GM08714 (cell line): Measurements from ENCODE around the gene ALKBH8.
"Not testable (repeated sequence)": the region's sequence is repeated elsewhere in the genome, so short reads cannot be mapped to it uniquely, and the experiment has no call there.

Experiments
- H3K4me3 ChIP-seq: fragments of 200-500 bp; sonication (Bioruptor generic); 2 replicates; pipeline ENCODE4 v1.5.1; 2014; ENCODE audit warnings: mild to moderate bottlenecking, low read length, inconsistent platforms
- ZNF274 ChIP-seq: IDR thresholded peaks from 2 replicates; pipeline ENCODE4 v1.6.1; 2012; ENCODE audit warnings: mild to moderate bottlenecking, low read depth, low read length

Gene ALKBH8

GRCh38 chr11:107562647-107563208 lies 2.8 kb downstream of the ALKBH8 start:
- no peak for TF ChIP-seq ZNF274
- no peak overlapping the region for H3K4me3 ChIP-seq

GRCh38 chr11:107561688-107562087 lies 3.8 kb downstream of the ALKBH8 start:
- H3K4me3 ChIP-seq, result no peak overlapping the region
- TF ChIP-seq ZNF274, result no peak

- no peak for TF ChIP-seq ZNF274
- no peak overlapping the region for H3K4me3 ChIP-seq
Measured at GRCh38 chr11:107550304-107550703, 15.2 kb downstream of the ALKBH8 start.

DNA sequence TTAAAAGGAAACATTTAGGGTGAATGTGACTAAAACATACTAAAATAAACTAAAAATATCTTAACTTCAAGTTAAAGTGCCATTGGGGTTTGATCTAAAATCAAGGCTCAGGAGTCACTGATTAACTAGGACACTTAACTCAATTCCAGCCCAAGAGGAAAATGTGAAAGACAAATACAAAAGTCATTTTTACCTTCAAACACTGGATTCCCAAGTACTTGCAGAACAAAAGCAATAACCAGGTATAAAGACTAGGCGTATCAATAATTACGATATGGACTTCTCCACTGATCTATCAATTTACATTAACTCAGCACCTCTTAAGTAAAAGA lies 15.6 kb downstream of the ALKBH8 start:
- H3K4me3 ChIP-seq, result no peak overlapping the region
- no peak for TF ChIP-seq ZNF274

- H3K4me3 ChIP-seq, result no peak overlapping the region
- no peak for TF ChIP-seq ZNF274
Measured at GRCh38 chr11:107549253-107549953, 16.1 kb downstream of the ALKBH8 start.

- TF ChIP-seq ZNF274, result no peak
- no peak overlapping the region for H3K4me3 ChIP-seq
Measured at GRCh38 chr11:107547961-107548360, 17.6 kb downstream of the ALKBH8 start.

GRCh38 chr11:107545101-107545514 lies 20.4 kb downstream of the ALKBH8 start:
- no peak for TF ChIP-seq ZNF274
- H3K4me3 ChIP-seq, result no peak overlapping the region

- H3K4me3 ChIP-seq, result no peak overlapping the region
- no peak for TF ChIP-seq ZNF274
Measured at GRCh38 chr11:107538821-107539220, 26.7 kb downstream of the ALKBH8 start.

DNA sequence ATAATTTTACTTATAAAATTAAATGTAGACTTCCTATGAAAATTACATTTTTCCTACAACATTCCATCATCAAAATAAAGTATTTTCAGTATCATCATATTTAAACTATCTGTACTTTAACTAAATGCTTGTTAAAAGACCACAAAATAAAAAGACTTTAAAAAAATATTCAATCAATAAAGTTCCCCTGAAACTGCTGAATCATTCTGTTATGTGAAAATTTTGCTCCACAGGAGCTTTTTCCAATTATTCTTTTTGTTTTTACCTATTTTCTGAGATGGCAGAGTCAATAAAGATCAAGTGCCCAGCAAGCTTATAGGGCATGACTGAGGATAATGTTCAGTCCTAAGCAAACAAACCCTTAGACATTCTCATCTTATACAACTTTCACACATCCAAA lies 27.3 kb downstream of the ALKBH8 start:
- H3K4me3 ChIP-seq, result no peak overlapping the region
- no peak for TF ChIP-seq ZNF274

DNA sequence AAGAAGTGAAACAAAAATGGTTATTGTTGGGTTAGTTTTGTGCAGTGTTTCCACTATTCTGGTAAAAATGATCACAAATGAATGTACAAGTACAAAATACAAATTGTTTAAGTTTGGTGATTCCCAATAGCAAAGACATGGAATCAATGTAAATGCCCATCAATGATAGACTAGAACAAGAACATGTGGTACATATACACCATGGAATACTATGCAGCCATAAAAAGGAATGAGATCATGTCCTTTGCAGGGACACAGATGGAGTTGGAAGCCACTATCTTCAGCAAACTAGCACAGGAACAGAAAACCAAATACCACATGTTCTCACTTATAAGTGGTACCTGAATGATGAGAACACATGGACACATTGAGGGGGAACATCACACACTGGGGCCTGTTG lies 28.4 kb downstream of the ALKBH8 start:
- H3K4me3 ChIP-seq, result not testable (repeated sequence)

GRCh38 chr11:107526197-107526596 lies 39.3 kb downstream of the ALKBH8 start:
- TF ChIP-seq ZNF274, result no peak
- no peak overlapping the region for H3K4me3 ChIP-seq

DNA sequence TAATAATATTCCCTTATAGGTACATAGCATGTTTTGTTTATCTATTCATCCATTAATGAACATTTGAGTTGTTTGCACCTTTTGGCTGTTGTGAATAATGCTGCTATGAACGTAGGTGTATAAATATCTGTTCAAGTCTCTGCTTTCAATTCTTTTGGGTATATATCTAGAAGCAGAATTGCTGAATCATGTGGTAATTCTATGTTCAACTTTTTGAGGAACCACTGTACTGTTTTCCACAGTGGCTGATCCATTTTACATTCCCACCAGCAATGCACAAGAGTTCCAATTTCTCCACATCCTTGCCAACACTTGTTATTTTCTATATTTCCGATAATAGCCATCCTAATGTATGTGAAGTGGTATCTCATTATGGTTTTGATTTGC lies 56.7 kb downstream of the ALKBH8 start:
- TF ChIP-seq ZNF274, result no peak
- H3K4me3 ChIP-seq, result no peak overlapping the region

DNA sequence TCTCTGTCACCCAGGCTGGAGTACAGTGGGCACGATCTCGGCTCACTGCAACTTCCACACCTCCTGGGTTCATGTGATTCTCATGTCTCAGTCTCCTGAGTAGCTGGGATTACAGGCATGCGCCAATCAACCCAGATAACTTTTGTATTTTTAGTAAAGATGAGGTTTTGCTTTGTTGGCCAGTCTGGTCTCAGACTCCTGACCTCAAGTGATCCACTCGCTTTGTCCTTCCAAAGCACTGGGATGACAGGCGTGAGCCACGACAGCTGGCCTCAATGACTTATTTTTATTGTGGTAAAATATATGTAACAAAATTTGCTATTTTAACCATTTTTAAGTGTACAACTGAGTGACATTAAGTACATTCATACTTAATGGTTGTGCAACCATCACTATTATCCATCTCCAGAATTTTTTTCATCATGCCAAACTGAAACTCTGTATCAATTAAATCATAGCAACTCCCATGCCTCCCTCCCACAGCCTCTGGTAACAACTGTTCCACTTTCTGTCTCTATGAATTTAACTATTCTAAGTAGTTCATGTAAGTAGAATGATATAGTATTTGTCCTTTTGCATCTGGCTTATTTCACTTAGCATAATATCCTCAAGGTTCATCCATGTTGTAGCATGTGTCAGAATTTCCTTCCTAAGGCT lies 57.2 kb downstream of the ALKBH8 start:
- H3K4me3 ChIP-seq, result no peak overlapping the region
- TF ChIP-seq ZNF274, result no peak

GRCh38 chr11:107505647-107506225 lies 59.8 kb downstream of the ALKBH8 start:
- TF ChIP-seq ZNF274, result no peak

GRCh38 chr11:107504981-107505380 lies 60.6 kb downstream of the ALKBH8 start:
- no peak overlapping the region for H3K4me3 ChIP-seq
- no peak for TF ChIP-seq ZNF274

More at GRCh38 chr11:107505647-107506225, 59.8 kb downstream of the ALKBH8 start:
- no peak overlapping the region for H3K4me3 ChIP-seq
